ENCODE measurements around the gene TPCN1.

The TPCN1 gene

DNA sequence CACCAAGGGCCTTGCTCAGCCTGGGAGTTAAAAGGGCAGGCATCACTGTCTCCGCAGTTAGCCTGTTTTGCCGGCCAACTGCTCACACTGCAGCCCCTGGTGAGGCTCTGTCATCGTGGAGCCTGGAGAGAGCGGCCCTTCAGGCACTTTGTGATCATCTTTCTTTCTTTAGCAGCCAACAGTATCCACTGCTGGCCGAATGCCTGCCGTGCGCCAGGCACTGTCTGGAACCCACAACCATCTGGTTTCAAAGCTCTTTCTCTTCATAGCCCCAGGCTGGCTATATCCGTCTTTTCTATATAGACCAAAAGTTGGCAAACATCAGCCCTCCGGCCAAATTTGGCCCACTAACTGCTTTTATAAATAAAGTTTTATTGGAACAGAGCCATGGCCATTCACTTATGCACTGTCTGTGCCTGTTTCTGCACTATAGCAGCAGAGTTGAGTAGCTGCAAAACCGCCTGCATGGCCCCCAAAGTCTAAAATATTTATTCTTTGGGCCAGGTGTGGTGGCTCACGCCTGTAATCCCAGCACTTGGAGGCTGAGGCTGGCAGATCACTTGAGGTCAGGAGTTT, 84.1 kb downstream of the TPCN1 start:
- DNase-seq (ENCODE audit: low read depth) = no peak

DNA sequence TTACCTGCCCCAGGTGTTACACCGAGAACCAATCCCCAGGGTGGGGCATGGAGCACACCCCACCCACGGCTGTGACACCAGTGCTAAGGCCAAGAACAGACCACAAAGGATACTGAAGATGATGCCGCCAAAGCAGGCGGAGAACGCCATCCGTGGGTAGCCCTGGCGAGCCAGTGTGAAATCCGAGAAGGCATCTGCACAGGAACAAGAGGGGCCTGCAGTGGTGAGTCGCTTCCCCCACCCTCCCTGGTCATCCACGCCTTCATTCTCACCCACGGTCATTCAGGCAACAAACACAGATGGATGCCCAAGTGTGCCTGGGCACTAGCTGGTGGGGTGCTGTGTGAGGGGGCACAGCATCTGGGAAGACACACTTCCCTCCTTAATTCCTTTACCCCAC, 85.1 kb downstream of the TPCN1 start:
- peak; percentile 24 for DNase-seq (ENCODE audit: low read depth)

GRCh38 chr12:113310489-113310888, 89.2 kb downstream of the TPCN1 start:
- peak; percentile 41 for DNase-seq (ENCODE audit: low read depth)

DNA sequence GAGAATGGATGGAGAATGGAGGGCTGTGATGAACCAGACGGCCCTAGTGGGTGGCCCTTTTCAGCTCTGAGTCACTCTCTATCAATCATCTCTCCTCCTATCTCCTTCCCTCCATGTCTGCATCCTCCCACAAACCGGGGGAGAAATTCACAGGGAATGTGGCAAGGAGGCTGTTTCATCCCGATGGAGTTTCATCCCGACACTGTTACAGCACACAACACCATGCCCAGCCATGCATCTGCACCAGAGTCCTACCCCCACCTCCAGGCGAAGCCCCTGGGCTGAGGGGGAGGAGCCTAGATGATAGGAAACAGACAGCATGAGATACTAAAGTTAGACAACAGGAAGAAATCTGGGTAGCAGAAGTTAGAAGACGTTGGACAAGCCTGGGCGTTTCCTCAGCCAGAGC, 92.9 kb downstream of the TPCN1 start:
- no peak for DNase-seq (ENCODE audit: low read depth)

DNA sequence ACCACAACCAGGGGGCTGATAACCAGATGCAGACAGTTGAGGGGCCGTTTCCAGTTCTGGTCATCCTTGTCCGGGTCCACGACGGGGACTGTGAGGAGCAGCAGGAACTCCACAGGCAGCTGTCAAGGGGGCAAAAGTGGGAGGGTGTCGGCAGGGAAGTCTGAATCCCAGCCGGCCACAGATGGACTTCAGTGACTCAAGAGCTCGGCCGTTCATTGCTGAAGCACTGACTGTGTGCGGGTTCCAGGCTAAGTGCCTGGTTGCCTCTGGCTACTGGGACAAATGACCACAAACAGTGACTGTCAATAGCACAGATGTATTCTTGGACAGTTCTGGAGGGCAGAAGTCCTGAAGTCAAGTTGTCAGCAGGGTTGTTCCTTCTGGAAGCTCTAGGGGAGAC, 94.1 kb downstream of the TPCN1 start:
- no peak for DNase-seq (ENCODE audit: low read depth)

DNA sequence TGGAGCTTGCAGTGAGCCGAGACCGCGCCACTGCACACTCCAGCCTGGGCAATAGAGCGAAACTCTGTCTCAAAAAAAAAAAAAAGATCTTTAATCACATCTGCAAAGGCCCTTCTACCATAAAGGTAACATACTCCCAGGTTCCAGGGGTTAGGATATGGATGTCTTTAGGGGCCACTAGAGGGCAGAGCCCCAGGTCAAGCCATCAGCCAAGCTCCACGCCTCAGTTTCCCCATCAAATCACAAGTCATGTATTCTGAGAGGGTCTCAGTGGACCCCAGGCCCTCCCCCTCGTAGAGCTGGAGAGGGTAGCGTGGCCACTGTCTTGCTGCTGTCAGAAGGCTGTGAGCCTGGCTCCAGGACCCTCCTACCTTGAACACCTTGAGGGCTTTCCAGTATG, 94.9 kb downstream of the TPCN1 start:
- DNase-seq (ENCODE audit: low read depth) = no peak

- no peak for DNase-seq (ENCODE audit: low read depth)
Observed at GRCh38 chr12:113317122-113317521, 95.9 kb downstream of the TPCN1 start.

- DNase-seq (ENCODE audit: low read depth) = no peak
Observed at GRCh38 chr12:113318046-113318656, 96.9 kb downstream of the TPCN1 start.

- DNase-seq (ENCODE audit: low read depth) = no peak
Observed at GRCh38 chr12:113318900-113319628, 97.8 kb downstream of the TPCN1 start.

- DNase-seq (ENCODE audit: low read depth) = no peak
Observed at GRCh38 chr12:113320401-113320800, 99.1 kb downstream of the TPCN1 start.

- peak; percentile 90 for DNase-seq (ENCODE audit: low read depth)
Observed at GRCh38 chr12:113322343-113322742, 101.1 kb downstream of the TPCN1 start.

GRCh38 chr12:113325916-113326315, 104.7 kb downstream of the TPCN1 start:
- DNase-seq (ENCODE audit: low read depth) = peak; percentile 33

DNA sequence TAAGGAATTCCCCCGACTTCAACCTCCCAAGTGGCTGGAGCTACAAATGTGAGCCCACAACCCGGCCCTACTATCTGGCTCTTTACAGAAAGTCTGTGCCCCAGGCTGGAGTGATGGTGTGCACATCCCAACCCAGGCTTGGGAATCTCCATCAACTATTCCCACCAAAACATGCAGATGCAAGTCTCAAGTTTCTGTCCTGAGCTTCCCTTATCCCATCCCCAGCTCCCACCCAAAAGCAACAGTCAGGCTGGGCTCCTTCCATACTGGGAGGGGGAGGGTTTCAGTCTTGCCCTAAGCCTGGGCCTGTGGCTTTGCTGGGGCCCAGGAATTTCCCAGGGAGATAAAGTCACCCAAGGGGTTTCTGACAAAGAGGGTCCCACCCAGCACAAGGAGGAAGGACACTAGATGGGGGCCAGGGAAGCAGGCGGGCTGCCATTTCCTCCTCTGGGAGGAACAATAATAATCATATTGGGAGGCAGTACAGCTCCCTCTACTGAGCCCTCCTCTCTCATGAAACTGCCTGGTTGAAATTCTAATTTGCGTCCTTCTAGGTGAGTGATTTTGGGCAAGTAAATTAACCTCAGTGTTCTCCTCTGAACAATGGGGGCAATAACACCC, 105.6 kb downstream of the TPCN1 start:
- no peak for DNase-seq (ENCODE audit: low read depth)

GRCh38 chr12:113328368-113328889, 107.2 kb downstream of the TPCN1 start:
- no peak for DNase-seq (ENCODE audit: low read depth)

DNA sequence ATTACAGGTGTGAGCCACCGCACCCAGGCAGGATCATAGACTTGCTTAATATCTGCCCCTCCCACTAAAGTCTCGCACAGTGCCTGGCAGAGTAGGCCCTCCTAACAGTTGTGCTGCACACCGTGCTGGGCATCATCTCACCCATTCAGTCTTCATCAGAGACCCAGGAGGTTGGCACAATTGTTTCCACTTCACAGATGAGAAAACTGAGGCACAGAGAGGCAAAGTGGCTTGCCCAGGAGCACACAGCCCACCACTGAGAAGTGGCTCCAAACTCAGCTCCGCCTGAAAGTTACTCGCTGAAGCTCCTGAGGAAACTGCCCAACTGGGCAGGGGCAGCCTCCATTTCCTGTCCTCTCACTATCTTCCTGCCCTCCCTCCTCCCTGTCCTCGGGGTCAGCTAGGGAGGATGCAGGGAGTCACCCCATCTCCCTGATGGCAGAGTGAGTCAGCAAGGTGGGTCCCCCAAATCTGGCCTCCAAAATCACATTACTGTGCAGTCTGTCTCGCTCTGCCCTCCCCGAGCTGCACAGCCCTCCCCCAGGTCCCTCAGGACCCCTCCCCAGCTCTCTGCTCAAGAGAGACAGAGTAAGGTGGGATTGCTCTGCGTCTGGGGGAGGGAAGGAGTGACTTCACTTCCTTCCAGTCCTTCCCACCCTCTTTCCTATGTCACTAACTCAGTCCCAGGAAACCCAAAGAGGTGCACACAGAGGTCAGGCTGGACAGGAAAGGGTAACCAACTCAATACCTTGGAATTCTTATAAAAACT, 107.9 kb downstream of the TPCN1 start:
- peak; percentile 82 for DNase-seq (ENCODE audit: low read depth)

GRCh38 chr12:113329791-113330417, 108.6 kb downstream of the TPCN1 start:
- no peak for DNase-seq (ENCODE audit: low read depth)

- DNase-seq (ENCODE audit: low read depth) = no peak
Observed at GRCh38 chr12:113330505-113330904, 109.2 kb downstream of the TPCN1 start.

GRCh38 chr12:113332688-113333417, 111.6 kb downstream of the TPCN1 start:
- DNase-seq (ENCODE audit: low read depth) = no peak

DNA sequence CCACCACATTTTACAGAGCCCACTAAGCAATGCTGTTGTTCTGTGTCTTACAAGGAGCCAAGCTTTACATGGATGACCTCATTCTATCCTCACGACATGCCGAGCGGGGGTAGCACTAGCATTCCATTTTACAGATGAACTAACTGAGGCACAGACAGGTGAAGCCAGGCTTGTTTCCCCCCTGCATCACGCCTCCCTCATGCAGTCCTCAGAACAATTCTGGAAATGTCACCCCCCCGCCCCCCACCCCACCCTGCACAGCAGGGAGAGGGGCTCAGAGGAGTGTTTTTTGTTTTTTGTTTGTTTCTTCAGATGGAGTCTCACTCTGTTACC, 112.1 kb downstream of the TPCN1 start:
- DNase-seq (ENCODE audit: low read depth) = no peak

DNA sequence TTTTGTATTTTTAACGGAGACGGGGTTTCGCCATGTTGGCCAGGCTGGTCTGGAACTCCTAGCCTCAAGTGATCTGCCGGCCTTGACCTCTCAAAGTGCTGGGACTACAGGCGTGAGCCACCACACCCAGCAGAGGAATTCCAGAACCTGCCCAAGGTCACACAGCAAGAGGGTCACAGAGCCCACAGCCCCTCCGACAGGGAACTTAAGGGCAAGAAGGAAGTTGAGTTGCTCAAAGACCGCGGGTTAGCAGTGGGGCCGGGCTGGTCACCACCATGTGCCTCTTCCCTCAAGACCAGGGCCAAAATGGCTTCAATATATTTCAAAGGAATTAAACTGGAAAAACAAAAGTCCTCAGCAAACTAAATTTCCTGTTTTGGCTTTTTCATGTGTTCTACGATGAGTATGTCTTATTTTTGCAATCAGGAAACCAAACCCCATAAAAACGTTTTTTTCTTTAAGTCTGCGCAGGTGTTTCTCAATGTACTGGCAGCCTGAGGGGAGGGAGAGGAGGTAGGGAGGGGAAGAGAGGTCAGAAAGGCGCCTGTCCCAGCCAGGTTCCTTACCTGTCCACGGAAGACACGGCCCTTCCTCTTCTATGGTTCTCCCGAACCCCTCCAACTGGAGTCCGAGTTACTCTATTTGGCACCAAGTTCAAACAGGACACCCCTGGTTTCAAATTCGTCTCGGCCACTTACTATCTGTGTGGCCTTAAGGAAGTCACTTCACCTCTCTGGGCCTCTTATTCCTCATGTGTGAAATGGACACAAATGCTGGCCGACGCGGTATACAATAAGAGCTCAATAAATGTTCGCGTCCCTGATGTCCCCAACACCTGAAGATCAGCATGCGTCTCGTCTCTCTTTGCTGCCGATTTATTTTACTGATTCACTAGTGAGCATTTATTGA, 112.9 kb downstream of the TPCN1 start:
- no peak for DNase-seq (ENCODE audit: low read depth)
